Measurements from ENCODE around the gene GPR18.
A peak's percentile ranks its signal among the peaks of the same experiment; 100 is the strongest.
"Not testable (repeated sequence)": the region's sequence is repeated elsewhere in the genome, so short reads cannot be mapped to it uniquely, and the experiment has no call there.

The GPR18 gene

DNA sequence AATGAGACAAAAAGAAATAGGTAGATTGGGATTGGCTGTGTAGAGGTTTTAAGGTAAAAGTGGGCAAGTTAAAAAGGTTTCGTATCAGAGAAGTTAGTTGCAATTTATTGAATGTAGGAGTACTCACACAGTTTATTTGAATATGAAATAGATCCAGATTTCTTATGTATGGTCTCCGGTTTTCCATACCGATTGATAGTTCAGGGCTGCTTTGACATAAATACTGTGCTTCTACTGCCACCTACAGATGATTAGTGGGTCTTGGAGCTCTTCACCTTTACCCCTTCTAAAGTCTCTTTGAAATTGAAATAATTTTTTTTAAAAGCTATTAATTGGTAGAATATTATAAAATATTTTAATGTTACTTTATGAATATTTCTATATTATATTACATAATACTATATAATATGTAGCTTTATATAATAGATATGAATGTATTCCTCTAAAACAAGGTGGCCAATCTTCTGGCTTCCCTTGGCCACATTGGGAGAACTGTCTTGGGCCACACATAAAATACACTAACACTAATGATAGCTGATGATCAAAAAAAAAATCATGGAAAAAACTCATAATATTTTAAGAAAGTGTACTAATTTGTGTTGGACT lies 7.7 kb upstream of the GPR18 start:
- DNase-seq, result peak; percentile 17

DNA sequence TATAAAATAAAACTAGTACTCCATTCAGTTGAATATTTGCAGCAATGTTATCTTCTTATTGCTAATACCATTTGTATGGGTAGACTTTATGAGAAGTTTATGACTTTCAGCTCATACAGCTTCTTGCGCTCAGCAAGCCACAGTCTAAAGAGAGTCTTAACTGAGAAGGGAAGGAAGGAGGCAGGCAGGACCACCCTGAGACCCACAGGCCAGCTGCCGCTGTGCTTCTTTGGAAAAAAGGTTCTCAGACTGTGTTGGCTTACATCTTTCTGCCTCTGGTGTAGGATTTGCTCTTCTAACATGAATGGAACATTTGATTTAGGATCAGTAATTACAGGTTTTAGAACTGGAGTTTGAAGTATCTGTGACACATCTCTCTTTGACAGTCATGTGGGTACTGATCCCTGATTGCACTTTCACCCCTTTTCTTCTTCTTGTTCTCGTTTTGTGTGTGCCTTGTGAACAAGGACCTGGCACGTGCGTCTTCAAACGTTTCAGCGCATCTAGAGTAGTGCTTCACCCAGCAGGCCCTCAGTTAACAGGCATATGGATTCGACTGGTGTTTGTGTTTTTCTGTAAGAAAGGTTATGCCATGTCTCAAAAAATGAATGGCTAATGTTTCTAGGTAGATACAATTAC lies 7.1 kb upstream of the GPR18 start:
- no peak for DNase-seq

- peak; percentile 67 for DNase-seq
Measured at GRCh38 chr13:99264051-99264450, 5.9 kb upstream of the GPR18 start.

GRCh38 chr13:99263126-99263785 lies 5.1 kb upstream of the GPR18 start:
- no peak for DNase-seq

DNA sequence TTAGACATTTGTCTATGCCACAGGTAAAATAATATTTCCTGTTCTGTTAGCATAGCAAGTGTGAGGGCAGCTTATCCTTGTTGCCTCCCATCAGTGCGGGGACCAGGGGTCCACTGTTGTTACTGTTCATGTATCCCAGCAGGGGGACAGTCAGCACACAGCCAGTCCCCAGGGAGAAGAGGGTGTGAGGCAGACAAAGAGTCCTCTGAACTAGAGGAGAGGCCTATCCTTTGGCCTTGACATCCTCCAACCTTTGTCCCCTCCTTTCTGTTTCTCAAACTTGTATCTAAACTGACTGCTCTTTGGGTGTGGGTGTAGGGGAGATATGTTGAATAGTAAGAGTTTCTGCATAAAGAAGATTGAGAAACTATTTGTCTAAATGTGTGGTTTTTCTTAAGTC lies 2.9 kb upstream of the GPR18 start:
- DNase-seq, result no peak

DNA sequence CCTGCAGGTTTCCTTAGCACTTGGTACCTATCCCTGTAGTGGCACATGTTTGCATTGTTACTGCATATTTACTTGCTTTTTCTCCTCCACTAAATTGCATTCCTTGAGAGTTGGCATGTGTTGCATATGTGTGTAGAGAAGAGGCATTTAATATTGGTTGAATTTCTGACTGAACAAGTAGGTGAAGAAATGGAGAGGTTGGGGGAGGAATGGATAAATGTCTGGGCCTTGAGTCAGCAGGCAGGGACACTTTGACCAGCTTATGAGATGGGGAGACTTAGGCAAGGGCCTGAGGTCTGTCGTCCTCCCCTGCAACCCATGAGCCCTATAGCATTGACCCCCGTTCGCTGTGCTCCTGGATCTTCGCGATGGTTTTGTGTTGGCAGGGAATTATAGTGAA lies 2.0 kb upstream of the GPR18 start:
- no peak for DNase-seq

DNA sequence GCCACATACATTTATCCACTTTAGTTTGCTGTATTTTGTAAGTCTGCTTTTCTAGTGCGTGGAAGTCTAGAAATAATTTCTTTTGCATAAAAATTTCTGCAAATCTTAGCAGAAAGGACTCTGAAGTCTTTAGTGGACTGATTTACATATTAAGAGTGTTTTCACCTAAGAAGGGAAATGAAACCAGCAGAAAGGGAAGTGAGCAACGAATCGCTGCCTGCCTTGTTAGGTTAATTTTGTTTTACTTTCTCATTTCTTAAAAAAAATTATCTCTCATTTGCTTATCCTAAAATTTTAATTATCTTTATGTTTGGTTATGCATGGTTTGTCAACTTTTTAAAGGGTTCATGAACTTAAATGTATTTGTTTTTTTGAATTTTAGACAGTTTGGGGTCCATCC lies 767 bp upstream of the GPR18 start:
- DNase-seq, result no peak

- no peak for DNase-seq
Measured at GRCh38 chr13:99257291-99257690, 888 bp downstream of the GPR18 start.

DNA sequence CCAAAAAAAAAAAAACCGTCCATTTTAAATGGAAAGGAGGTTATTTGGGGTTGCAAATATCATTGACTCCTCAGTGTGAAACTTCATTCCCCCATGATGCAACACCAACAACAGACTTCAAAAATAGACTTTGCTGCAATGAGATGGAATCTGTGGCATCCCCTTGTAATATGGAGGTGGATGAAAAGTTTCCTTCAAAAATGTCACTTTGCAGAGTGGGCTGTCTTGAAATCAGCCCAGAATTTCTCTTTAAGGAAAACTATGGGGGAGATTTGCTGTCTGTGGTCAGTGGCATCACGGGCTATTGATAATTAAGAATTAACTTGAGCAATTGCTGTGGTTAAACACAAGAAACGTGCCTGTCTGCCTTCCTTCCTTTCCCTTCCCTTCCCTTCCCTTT lies 1.5 kb downstream of the GPR18 start:
- DNase-seq, result peak; percentile 43

GRCh38 chr13:99256283-99256682 lies 1.9 kb downstream of the GPR18 start:
- no peak for DNase-seq

DNA sequence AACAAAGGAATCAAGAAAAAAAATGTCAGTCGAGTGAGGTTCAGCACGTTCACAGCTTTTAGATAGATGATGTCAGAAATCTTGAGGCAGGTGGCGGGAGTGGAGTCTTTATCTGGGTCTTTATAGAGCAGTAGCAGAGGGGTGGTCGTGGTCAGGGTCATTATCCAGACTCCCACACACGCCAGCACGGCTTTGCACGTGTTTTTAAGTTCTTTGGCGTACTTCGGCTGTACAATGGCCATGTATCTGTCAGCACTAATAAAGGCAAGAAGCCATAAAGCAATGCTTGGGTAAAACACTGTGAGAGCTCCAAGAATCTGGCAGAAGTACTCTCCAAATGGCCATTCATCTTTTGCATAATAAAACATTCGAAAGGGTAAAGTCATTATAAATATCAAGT lies 2.9 kb downstream of the GPR18 start:
- DNase-seq, result no peak

- no peak for DNase-seq
Measured at GRCh38 chr13:99254830-99255229, 3.3 kb downstream of the GPR18 start.

DNA sequence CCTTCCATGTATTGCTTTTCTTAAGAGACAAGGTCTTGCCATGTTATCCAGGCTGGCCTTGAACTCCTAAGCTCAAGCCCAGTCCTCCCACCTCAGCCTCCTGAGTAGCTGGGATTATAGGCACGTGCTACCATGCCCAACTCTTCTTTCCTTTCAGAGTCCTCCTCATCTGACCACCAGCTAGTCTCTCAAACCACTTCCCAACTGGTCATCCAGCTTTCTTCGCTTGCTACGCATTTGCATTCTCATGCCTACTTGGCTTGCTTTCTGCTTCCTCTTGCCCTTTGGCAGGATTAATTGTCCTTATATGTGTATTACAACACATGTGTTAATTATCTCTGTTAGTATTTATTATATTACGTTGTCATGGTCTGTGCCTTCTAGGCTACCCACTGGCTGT lies 6.3 kb downstream of the GPR18 start:
- no peak for DNase-seq

- no peak for DNase-seq
Measured at GRCh38 chr13:99250982-99251825, 7.0 kb downstream of the GPR18 start.

- DNase-seq, result not testable (repeated sequence)
Measured at GRCh38 chr13:99249606-99250005, 8.6 kb downstream of the GPR18 start.

DNA sequence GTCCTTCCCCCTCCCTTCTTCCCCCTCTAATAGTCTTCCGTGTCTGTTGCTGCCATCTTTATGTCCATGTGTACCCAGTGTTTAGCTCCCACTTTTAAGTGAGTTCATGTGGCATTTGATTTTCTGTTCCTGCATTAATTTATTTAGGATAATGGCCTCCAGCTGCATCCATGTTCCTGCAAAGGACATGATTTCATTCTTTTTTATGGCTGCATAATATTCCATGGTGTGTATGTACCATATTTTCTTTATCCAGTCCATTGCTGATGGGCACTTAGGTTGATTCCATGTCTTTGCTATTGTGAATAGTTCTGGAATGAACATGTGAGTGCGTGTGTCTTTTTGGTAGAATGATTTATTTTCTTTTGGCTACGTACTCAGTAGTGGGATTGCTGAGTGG lies 9.0 kb downstream of the GPR18 start:
- not testable (repeated sequence) for DNase-seq

DNA sequence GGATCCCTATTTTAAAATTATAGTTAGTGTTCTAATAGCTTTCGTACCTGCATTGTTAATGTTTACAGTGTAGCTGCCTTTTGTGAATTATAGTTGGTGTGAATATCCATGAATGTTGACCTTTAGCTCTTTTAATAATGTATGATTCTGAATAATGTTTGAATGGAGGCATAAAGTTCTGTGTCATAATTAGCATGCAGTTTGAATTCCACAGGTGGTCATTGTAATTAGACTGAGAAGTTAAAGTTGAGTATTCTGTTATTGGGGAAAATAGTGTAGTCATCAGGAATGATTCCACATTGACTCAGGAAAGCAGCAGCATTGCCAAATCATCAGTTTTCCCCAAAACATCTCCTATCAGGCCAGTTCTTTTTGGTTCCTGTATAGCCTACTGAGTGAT lies 12.1 kb downstream of the GPR18 start:
- no peak for DNase-seq

DNA sequence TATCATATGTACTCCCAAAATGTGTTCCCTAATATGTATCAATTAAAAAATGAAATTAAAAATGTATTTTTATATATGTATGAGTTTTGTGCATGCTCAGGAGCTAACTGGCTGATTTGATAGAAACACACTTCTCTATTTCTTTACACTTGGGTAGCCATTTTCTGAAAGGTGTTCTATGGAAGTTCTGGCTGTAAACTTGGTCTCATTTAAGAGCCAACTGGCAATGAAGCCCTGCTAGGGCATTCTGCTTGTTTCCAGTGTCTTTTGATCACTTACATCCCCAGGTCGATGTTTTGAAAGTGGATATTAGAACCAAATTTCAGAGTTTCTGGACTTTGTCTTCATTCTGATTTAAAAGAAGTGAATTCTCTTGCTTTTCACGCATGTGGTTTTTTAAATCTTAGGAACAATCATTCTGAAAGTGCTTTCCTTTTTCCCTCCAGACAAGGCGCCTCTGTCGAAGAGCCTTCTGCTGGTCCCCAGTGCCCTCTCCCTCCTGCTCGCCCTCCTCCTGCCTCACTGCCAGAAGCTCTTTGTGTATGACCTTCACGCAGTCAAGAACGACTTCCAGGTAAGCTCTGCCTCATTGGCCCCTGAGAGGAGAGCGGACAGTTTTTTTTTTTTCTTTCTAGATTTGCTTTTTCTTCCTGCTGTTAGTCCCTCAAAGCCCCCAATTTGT lies 20.1 kb downstream of the GPR18 start:
- DNase-seq, result no peak

- DNase-seq, result peak; percentile 50
Measured at GRCh38 chr13:99231721-99232120, 26.5 kb downstream of the GPR18 start.

- DNase-seq, result no peak
Measured at GRCh38 chr13:99230991-99231390, 27.2 kb downstream of the GPR18 start.

DNA sequence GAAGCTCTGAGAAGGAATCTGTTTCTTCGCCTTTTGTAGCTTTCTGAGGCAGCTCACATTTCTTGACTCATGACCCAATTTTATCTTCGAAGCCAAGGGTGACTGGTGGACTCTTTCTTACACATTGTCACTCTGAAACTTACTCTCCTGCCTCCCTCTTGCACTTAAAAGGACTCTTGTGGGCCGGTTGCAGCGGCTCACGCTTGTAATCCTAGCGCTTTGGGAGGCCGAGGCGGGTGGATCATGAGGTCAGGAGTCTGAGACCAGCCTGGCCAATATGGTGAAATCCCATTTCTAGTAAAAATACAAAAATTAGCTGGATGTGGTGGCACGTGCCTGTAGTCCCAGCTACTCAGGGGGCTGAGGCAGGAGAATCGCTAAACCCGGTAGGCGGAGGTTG lies 27.6 kb downstream of the GPR18 start:
- not testable (repeated sequence) for DNase-seq

DNA sequence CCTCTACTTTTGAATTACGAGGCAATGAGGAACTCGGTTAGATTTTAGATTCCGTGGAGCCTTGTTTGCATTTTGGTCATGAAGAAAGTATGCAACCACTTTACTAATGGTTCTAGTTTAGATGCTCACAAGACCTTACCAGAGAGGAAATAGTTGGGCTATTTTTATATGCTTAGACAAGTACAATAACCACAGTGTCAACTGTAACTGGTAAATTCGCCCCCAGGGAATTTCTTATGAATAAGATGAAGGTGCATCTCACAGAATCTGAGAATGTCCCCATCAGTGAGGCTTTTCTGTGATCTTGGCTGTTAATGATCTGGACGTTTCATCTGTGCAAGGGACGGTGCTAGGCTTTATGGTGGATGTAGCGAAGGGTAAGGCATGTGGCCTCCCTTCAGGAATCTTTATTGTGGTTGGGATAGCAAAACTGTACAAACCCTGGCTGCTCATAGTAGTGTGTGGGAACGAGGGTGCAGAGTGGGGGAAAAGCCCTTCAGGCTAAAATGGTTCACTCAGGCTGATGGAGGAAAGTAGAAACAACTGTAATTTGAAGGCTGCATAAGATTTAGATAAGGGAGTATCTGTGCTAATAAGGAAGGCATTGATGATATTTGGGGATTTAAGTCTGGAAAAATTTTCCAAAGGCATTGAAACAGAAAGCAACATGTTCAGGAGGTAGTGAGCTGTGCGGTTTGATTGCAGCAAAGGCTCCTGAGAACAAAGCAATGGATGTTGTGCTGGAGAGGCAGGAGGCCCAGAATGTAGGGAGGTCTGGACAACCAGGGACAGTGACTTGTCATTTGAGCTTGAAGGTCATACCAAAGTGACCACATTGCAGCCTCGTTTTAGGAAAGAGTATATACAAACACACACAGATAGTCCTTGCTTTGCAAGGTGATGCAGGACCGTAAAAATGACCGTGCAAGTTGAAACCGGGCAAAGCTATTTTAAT lies 29.2 kb downstream of the GPR18 start:
- peak; percentile 52 for DNase-seq
